ENCODE data around the gene HFE. TPM values are rescaled to one million over a fixed set of nuclear protein-coding genes. Genes with fewer than 3 reads are reported as not detected.

HFE gene
- total and polyA plus RNA-seq, 2 of the 13 experiments (the other 11 are each of a cell fraction or from before 2014, with no cell fraction given): 3.7 to 6.3 TPM

DNA sequence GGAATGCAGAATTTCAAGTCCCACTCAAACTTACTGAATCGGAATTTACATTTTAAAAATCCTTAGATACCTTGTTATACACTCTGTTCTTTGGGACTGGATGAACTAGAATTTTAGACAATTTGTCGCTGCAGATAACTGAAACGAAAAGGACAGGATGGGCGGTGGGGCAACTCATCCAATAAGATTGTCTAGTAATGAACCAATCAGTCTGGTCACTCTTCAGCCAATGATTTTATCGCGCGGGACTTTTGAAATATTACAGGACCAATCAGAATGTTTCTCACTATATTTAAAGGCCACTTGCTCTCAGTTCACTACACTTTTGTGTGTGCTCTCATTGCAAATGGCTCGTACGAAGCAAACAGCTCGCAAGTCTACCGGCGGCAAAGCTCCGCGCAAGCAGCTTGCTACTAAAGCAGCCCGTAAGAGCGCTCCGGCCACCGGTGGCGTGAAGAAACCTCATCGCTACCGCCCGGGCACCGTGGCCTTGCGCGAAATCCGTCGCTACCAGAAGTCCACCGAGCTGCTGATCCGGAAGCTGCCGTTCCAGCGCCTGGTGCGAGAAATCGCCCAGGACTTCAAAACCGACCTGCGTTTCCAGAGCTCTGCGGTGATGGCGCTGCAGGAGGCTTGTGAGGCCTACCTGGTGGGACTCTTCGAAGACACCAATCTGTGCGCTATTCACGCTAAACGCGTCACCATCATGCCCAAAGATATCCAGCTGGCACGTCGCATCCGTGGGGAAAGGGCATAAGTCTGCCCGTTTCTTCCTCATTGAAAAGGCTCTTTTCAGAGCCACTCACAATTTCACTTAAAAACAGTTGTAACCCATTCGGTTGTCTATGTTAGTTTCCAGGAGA is 41.9 kb upstream of the HFE start (continued):
- TF ChIP-seq SKI (IDR thresholded peaks at IDR 0.05; ENCODE audit: partially characterized antibody) (peak; percentile 33), ZNF772 (CRISPR knock-in tag; IDR thresholded peaks at IDR 0.05) (peak; percentile 92), HNRNPH1 (optimal IDR thresholded peaks at IDR 0.05; ENCODE audit: low read depth, low read length) (peak; percentile 71), GTF3A (CRISPR knock-in tag; conservative IDR thresholded peaks at IDR 0.05) (no peak), NCOA1 (CRISPR knock-in tag; IDR thresholded peaks at IDR 0.05) (no peak), SMAD1 (CRISPR knock-in tag; IDR thresholded peaks at IDR 0.05; ENCODE audit: borderline replicate concordance, low read depth) (peak; percentile 97; the same call in 1 of the 2 replicates), ZNF773 (CRISPR knock-in tag; IDR thresholded peaks at IDR 0.05; ENCODE audit: borderline replicate concordance) (peak; percentile 90; the same call in 1 of the 2 replicates), ZNF317 (CRISPR knock-in tag; IDR thresholded peaks at IDR 0.05) (no peak; the same call in 1 of the 2 replicates), KAT2B (IDR thresholded peaks at IDR 0.05; ENCODE audit: borderline replicate concordance, low read depth, low read length) (no peak), RORA (CRISPR knock-in tag; IDR thresholded peaks at IDR 0.05) (no peak), SNAPC2 (CRISPR knock-in tag; IDR thresholded peaks at IDR 0.05) (peak; percentile 97), ZNF431 (CRISPR knock-in tag; IDR thresholded peaks at IDR 0.05; ENCODE audit: borderline replicate concordance, low read depth) (peak; percentile 71; the same call in 1 of the 2 replicates), ZNF652 (CRISPR knock-in tag; IDR thresholded peaks at IDR 0.05; ENCODE audit: borderline replicate concordance, low read depth) (0 out of 2 replicates have a peak, but pooled peaks have one; percentile 26), MTA1 (CRISPR knock-in tag; IDR thresholded peaks at IDR 0.05; ENCODE audit: borderline replicate concordance) (peak; percentile 82; the same call in 1 of the 2 replicates), ISL2 (CRISPR knock-in tag; IDR thresholded peaks at IDR 0.05) (peak; percentile 71)
- TF ChIP-seq, protein P1, sequence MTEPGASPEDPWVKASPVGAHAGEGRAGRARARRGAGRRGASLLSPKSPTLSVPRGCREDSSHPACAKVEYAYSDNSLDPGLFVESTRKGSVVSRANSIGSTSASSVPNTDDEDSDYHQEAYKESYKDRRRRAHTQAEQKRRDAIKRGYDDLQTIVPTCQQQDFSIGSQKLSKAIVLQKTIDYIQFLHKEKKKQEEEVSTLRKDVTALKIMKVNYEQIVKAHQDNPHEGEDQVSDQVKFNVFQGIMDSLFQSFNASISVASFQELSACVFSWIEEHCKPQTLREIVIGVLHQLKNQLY (CRISPR knock-in tag; IDR thresholded peaks at IDR 0.05): 0 out of 2 replicates have a peak, but pooled peaks have one; percentile 38
- TF ChIP-seq, protein P2, sequence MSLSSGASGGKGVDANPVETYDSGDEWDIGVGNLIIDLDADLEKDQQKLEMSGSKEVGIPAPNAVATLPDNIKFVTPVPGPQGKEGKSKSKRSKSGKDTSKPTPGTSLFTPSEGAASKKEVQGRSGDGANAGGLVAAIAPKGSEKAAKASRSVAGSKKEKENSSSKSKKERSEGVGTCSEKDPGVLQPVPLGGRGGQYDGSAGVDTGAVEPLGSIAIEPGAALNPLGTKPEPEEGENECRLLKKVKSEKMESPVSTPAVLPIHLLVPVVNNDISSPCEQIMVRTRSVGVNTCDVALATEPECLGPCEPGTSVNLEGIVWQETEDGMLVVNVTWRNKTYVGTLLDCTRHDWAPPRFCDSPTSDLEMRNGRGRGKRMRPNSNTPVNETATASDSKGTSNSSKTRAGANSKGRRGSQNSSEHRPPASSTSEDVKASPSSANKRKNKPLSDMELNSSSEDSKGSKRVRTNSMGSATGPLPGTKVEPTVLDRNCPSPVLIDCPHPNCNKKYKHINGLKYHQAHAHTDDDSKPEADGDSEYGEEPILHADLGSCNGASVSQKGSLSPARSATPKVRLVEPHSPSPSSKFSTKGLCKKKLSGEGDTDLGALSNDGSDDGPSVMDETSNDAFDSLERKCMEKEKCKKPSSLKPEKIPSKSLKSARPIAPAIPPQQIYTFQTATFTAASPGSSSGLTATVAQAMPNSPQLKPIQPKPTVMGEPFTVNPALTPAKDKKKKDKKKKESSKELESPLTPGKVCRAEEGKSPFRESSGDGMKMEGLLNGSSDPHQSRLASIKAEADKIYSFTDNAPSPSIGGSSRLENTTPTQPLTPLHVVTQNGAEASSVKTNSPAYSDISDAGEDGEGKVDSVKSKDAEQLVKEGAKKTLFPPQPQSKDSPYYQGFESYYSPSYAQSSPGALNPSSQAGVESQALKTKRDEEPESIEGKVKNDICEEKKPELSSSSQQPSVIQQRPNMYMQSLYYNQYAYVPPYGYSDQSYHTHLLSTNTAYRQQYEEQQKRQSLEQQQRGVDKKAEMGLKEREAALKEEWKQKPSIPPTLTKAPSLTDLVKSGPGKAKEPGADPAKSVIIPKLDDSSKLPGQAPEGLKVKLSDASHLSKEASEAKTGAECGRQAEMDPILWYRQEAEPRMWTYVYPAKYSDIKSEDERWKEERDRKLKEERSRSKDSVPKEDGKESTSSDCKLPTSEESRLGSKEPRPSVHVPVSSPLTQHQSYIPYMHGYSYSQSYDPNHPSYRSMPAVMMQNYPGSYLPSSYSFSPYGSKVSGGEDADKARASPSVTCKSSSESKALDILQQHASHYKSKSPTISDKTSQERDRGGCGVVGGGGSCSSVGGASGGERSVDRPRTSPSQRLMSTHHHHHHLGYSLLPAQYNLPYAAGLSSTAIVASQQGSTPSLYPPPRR (CRISPR knock-in tag; IDR thresholded peaks at IDR 0.05; ENCODE audit: borderline replicate concordance): peak; percentile 59; the same call in 1 of the 2 replicates
- TF ChIP-seq, protein P3, sequence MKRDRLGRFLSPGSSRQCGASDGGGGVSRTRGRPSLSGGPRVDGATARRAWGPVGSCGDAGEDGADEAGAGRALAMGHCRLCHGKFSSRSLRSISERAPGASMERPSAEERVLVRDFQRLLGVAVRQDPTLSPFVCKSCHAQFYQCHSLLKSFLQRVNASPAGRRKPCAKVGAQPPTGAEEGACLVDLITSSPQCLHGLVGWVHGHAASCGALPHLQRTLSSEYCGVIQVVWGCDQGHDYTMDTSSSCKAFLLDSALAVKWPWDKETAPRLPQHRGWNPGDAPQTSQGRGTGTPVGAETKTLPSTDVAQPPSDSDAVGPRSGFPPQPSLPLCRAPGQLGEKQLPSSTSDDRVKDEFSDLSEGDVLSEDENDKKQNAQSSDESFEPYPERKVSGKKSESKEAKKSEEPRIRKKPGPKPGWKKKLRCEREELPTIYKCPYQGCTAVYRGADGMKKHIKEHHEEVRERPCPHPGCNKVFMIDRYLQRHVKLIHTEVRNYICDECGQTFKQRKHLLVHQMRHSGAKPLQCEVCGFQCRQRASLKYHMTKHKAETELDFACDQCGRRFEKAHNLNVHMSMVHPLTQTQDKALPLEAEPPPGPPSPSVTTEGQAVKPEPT (CRISPR knock-in tag; IDR thresholded peaks at IDR 0.05; ENCODE audit: low read depth): peak; percentile 64; the same call in 1 of the 2 replicates
- TF ChIP-seq, protein P4, sequence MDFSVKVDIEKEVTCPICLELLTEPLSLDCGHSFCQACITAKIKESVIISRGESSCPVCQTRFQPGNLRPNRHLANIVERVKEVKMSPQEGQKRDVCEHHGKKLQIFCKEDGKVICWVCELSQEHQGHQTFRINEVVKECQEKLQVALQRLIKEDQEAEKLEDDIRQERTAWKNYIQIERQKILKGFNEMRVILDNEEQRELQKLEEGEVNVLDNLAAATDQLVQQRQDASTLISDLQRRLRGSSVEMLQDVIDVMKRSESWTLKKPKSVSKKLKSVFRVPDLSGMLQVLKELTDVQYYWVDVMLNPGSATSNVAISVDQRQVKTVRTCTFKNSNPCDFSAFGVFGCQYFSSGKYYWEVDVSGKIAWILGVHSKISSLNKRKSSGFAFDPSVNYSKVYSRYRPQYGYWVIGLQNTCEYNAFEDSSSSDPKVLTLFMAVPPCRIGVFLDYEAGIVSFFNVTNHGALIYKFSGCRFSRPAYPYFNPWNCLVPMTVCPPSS (IDR thresholded peaks at IDR 0.05): no peak
- TF ChIP-seq, protein P5, sequence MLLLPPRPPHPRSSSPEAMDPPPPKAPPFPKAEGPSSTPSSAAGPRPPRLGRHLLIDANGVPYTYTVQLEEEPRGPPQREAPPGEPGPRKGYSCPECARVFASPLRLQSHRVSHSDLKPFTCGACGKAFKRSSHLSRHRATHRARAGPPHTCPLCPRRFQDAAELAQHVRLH (CRISPR knock-in tag; IDR thresholded peaks at IDR 0.05; ENCODE audit: borderline replicate concordance, low read depth): peak; percentile 89
